Bone marrow (tissue), 2 donors: Measurements from ENCODE around the gene OR56A1.
"Not testable (repeated sequence)": the region's sequence is repeated elsewhere in the genome, so short reads cannot be mapped to it uniquely, and the experiment has no call there.

Experiments
- DNase-seq, 2 donors: peaks; one replicate each; lab custom pipeline; 2025; lab: John Stamatoyannopoulos, UW

Gene OR56A1

GRCh38 chr11:6030708-6031405, at the start of gene OR56A1:
Gene OR56A1, minus strand, starts transcription at chr11:6030758. Its CDS starts 3,066 bp downstream, at chr11:6027692.
- DNase-seq: no peak

GRCh38 chr11:6079463-6079862, 48.9 kb upstream of the OR56A1 start:
- no peak for DNase-seq

- no peak for DNase-seq
Measured at GRCh38 chr11:6077723-6078122, 47.2 kb upstream of the OR56A1 start.

- not testable (repeated sequence) for DNase-seq
Measured at GRCh38 chr11:6076443-6076842, 45.9 kb upstream of the OR56A1 start.

- no peak for DNase-seq
Measured at GRCh38 chr11:6067502-6067901, 36.9 kb upstream of the OR56A1 start.

- DNase-seq: no peak
Measured at GRCh38 chr11:6062691-6063358, 32.3 kb upstream of the OR56A1 start.

- no peak for DNase-seq
Measured at GRCh38 chr11:6061475-6061874, 30.9 kb upstream of the OR56A1 start.

- DNase-seq: no peak
Measured at GRCh38 chr11:6057452-6057851, 26.9 kb upstream of the OR56A1 start.

- DNase-seq: no peak
Measured at GRCh38 chr11:6055569-6055968, 25.0 kb upstream of the OR56A1 start.

GRCh38 chr11:6052374-6052773, 21.8 kb upstream of the OR56A1 start:
- no peak for DNase-seq

GRCh38 chr11:6040874-6041273, 10.3 kb upstream of the OR56A1 start:
- no peak for DNase-seq

GRCh38 chr11:6027501-6027900, 3.1 kb downstream of the OR56A1 start:
- DNase-seq: no peak

- DNase-seq: no peak
Measured at GRCh38 chr11:6025056-6025455, 5.5 kb downstream of the OR56A1 start.

GRCh38 chr11:6022956-6023355, 7.6 kb downstream of the OR56A1 start:
- peak in 1 of 2 donors; percentile 9 for DNase-seq

GRCh38 chr11:6013042-6013441, 17.5 kb downstream of the OR56A1 start:
- no peak for DNase-seq

GRCh38 chr11:6012035-6012668, 18.4 kb downstream of the OR56A1 start:
- no peak for DNase-seq

- DNase-seq: no peak
Measured at GRCh38 chr11:6006846-6007245, 23.7 kb downstream of the OR56A1 start, which contains the start of gene OR56A4. Gene OR56A4, minus strand, starts transcription at chr11:6006946. Its CDS starts 3,954 bp downstream, at chr11:6002992.

- DNase-seq: no peak
Measured at GRCh38 chr11:6006395-6006794, 24.2 kb downstream of the OR56A1 start.

- no peak for DNase-seq
Measured at GRCh38 chr11:6002202-6002699, 28.3 kb downstream of the OR56A1 start.

- DNase-seq: no peak
Measured at GRCh38 chr11:5994791-5995190, 35.8 kb downstream of the OR56A1 start.

- DNase-seq: no peak
Measured at GRCh38 chr11:5992604-5993251, 37.8 kb downstream of the OR56A1 start.

GRCh38 chr11:5992150-5992549, 38.4 kb downstream of the OR56A1 start:
- DNase-seq: no peak
